Esophagus squamous epithelium (tissue), 5 donors: ENCODE measurements around the gene AK2. TPM values are rescaled to one million over a fixed set of nuclear protein-coding genes. Genes with fewer than 3 reads are reported as not detected.
"Not testable (repeated sequence)": the region's sequence is repeated elsewhere in the genome, so short reads cannot be mapped to it uniquely, and the experiment has no call there.

Experiments used
- DNase-seq: peaks from one replicate; lab custom pipeline; 2025; lab: John Stamatoyannopoulos, UW
- H3K27ac ChIP-seq, 4 donors: fragments of 200-600 bp; sonication (generic); one replicate each; pipeline ENCODE4 v1.5.1; 2016 to 2019; ENCODE audit warnings: mild to moderate bottlenecking in 1 of 4
- H3K27me3 ChIP-seq, 4 donors: fragments of 200-600 bp; sonication (generic); 1 replicate in 3 of 4; 2 replicates in 1 of 4; pipeline versions ENCODE4 v1.5.1 to v1.6.0; 2017 to 2021; ENCODE audit warnings: antibody characterized with exemption in 1 of 4
- H3K36me3 ChIP-seq, 3 donors: fragments of 200-600 bp; sonication (generic); one replicate each; pipeline ENCODE4 v1.5.1; 2016 to 2019
- H3K4me1 ChIP-seq, 3 donors: fragments of 200-600 bp; sonication (generic); one replicate each; pipeline ENCODE4 v1.5.1; 2017 to 2019
- H3K4me3 ChIP-seq, 4 donors: fragments of 200-600 bp; sonication (generic); 1 replicate in 3 of 4; 2 replicates in 1 of 4; pipeline ENCODE4 v1.5.1; 2016 to 2019; ENCODE audit warnings: mild to moderate bottlenecking in 2 of 4, moderate library complexity in 1 of 4
- H3K9me3 ChIP-seq, 3 donors: fragments of 200-600 bp; sonication (generic); one replicate each; pipeline ENCODE4 v1.5.1; 2016 to 2019
- POLR2A ChIP-seq, 4 donors: fragments of 450-650 bp; IDR thresholded peaks; one replicate each; pipeline ENCODE4 v1.6.1; 2017; ENCODE audit warnings: antibody characterized with exemption in 4 of 4, mild to moderate bottlenecking in 4 of 4, moderate library complexity in 3 of 4
- WGBS, 2 donors: methylation state at CpG; one replicate each; pipeline ENCODE4 v1.1.5; 2018; 5-methylcytosine and 5-hydroxymethylcytosine counted together
- intact Hi-C: fragments of 100-400 bp; cut with DNase I; formaldehyde crosslinking; loops from one replicate; pipeline ENCODE4 v1.15.0; 2022
- total RNA-seq, 4 donors: library from RNA; depleted of rRNA; stranded (reverse); fragments of >200 nt; gene quantifications; one replicate each; pipeline ENCODE4 v1.1.0, GENCODE V29; 2016
- TF ChIP-seq, protein P1 (sequence below), 6 experiments: fragments of 450-650 bp in 4 of 6; fragments of 200-600 bp in 2 of 6; sonication (generic) in 2 of 6; IDR thresholded peaks; one replicate each; pipeline ENCODE4 v1.5.1; 2016 to 2019; ENCODE audit warnings: antibody characterized with exemption in 6 of 6, mild to moderate bottlenecking in 4 of 6, moderate library complexity in 4 of 6
- donor health status: DM: yes; HTN: yes; CAD: no.

Gene AK2
- total RNA-seq, 4 donors from 2014 or later, result 126 to 167 (median 151) TPM

GRCh38 chr1:33050221-33051076, 13.8 kb upstream of the AK2 start:
- Histone ChIP-seq H3K4me3 (no peak overlapping the region), H3K27me3 (no peaks in the 10 kb centered on the region), H3K36me3 (no peaks in the 10 kb centered on the region), H3K9me3 (no peaks in the 10 kb centered on the region), H3K4me1 (peaks cover 0 to 13% (median 3%) of the 10 kb centered on the region in 3 donors), H3K27ac (no peak overlapping the region)
- WGBS, 2 donors, result 69 to 76% methylated on average over 8 to 17 of the region's 17 CpGs
- DNase-seq, result no peak
- TF ChIP-seq POLR2A (IDR thresholded peaks at IDR 0.05), result no peak
- TF ChIP-seq, protein P1, sequence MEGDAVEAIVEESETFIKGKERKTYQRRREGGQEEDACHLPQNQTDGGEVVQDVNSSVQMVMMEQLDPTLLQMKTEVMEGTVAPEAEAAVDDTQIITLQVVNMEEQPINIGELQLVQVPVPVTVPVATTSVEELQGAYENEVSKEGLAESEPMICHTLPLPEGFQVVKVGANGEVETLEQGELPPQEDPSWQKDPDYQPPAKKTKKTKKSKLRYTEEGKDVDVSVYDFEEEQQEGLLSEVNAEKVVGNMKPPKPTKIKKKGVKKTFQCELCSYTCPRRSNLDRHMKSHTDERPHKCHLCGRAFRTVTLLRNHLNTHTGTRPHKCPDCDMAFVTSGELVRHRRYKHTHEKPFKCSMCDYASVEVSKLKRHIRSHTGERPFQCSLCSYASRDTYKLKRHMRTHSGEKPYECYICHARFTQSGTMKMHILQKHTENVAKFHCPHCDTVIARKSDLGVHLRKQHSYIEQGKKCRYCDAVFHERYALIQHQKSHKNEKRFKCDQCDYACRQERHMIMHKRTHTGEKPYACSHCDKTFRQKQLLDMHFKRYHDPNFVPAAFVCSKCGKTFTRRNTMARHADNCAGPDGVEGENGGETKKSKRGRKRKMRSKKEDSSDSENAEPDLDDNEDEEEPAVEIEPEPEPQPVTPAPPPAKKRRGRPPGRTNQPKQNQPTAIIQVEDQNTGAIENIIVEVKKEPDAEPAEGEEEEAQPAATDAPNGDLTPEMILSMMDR (IDR thresholded peaks at IDR 0.05), result peak in 1 of 6 experiments; percentile 21
- intact Hi-C loops, result loop anchor here (10.0 kb wide), 1 partner anchor 116 kb away; no protein-coding TSS in a partner anchor

DNA sequence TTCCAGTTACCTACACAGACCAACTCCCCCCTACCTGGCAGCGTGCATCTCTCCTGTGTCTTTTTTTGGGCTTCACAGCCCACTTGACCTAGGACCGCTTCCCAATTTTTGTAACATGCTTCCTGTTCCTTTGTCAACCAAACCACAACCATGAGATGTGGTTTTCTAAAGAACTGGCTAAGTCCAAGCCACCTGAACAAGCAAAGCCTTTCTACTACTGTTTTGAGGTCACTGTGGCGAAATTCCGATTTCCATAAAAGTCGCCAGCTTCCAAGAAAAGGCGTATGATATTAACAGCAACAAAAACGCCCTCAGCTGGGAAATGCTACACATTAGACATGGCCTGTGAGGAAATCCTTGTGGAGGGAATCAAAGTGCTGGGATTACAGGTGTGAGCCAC, 12.7 kb upstream of the AK2 start:
- peaks cover 0 to 6% (median 0%) of the 10 kb centered on the region in 3 donors for H3K4me1 ChIP-seq
- no peaks in the 10 kb centered on the region for H3K9me3 ChIP-seq
- H3K27me3 ChIP-seq, result no peaks in the 10 kb centered on the region
- TF ChIP-seq POLR2A (IDR thresholded peaks at IDR 0.05), result no peak
- TF ChIP-seq, protein P1 (IDR thresholded peaks at IDR 0.05), result no peak
- no peak for DNase-seq
- WGBS, 2 donors, result 74 to 86% methylated on average over 7 of the region's 7 CpGs
- intact Hi-C loops, result no loop called here
- H3K36me3 ChIP-seq, result no peaks in the 10 kb centered on the region
- H3K4me3 ChIP-seq, result no peak overlapping the region
- H3K27ac ChIP-seq, result no peak overlapping the region

DNA sequence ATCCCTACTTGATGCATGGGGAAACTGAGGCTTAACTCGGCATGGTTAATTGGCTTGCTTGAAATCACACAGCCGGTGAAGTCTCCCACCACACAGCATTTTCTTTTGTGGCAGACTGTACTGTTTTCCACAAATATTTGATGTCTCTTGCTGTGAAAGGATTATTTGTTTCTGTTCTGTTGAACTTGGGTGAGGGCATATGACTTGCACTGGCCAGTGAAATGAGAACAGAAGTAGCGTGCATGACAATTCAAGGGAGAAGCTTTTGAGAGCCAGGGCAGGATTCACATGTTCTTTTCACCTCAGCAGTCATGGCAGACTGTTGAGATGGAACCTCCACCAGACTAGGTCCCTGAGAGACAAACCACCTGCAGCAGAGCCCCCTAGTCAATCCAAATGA, 11.7 kb upstream of the AK2 start:
- WGBS, 2 donors, result 79 to 88% methylated on average over 2 to 3 of the region's 3 CpGs
- intact Hi-C loops, result no loop called here
- TF ChIP-seq, protein P1 (IDR thresholded peaks at IDR 0.05), result no peak
- no peak for TF ChIP-seq POLR2A (IDR thresholded peaks at IDR 0.05)

GRCh38 chr1:33047839-33048305, 11.2 kb upstream of the AK2 start:
- Histone ChIP-seq H3K27ac (no peak overlapping the region), H3K27me3 (no peaks in the 10 kb centered on the region), H3K36me3 (no peaks in the 10 kb centered on the region), H3K9me3 (no peaks in the 10 kb centered on the region), H3K4me3 (no peak overlapping the region), H3K4me1 (peaks cover 0 to 6% (median 0%) of the 10 kb centered on the region in 3 donors)
- 79 to 91% methylated on average over 2 of the region's 2 CpGs for WGBS, 2 donors
- DNase-seq, result no peak
- intact Hi-C loops, result no loop called here
- TF ChIP-seq, protein P1 (IDR thresholded peaks at IDR 0.05), result no peak
- TF ChIP-seq POLR2A (IDR thresholded peaks at IDR 0.05), result no peak

More for the DNA sequence above, 11.7 kb upstream of the AK2 start:
- no peak for DNase-seq
- no peaks in the 10 kb centered on the region for H3K27me3 ChIP-seq
- no peaks in the 10 kb centered on the region for H3K36me3 ChIP-seq
- H3K4me1 ChIP-seq, result peaks cover 0 to 6% (median 0%) of the 10 kb centered on the region in 3 donors
- no peaks in the 10 kb centered on the region for H3K9me3 ChIP-seq
- no peak overlapping the region for H3K4me3 ChIP-seq
- no peak overlapping the region for H3K27ac ChIP-seq

- H3K9me3 ChIP-seq, result no peaks in the 10 kb centered on the region
- no peaks in the 10 kb centered on the region for H3K36me3 ChIP-seq
- no peak overlapping the region for H3K4me3 ChIP-seq
- DNase-seq, result no peak
- no peaks in the 10 kb centered on the region for H3K27me3 ChIP-seq
- intact Hi-C loops, result no loop called here
- no peak overlapping the region for H3K27ac ChIP-seq
- TF ChIP-seq, protein P1 (IDR thresholded peaks at IDR 0.05), result no peak
- TF ChIP-seq POLR2A (IDR thresholded peaks at IDR 0.05), result no peak
- 89 to 97% methylated on average over 2 of the region's 2 CpGs for WGBS, 2 donors
- peaks cover 0 to 6% (median 0%) of the 10 kb centered on the region in 3 donors for H3K4me1 ChIP-seq
Observed at GRCh38 chr1:33047290-33047689, 10.6 kb upstream of the AK2 start.

DNA sequence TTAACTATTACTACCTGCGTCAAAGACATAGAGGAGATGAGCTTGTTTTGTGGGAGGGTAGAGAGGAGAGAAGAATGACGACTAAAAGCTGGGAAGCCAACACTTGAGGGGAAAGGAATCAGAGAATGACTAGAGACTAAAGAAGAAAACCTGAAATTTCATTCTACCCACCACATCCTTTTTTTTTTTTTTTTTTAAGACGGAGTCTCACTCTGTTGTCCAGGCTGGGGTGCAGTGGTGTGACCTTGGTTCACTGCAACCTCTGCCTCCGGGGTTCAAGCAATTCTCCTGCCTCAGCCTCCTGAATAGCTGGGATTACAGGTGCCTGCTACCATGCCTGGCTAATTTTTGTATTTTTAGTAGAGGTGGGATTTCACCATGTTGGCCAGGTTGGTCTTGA, 9.6 kb upstream of the AK2 start:
- WGBS, 2 donors, result 76% methylated on average over 4 of the region's 4 CpGs
- H3K4me1 ChIP-seq, H3K4me3 ChIP-seq, intact Hi-C loops, H3K36me3 ChIP-seq, DNase-seq, H3K27ac ChIP-seq, H3K27me3 ChIP-seq, H3K9me3 ChIP-seq: not testable (repeated sequence)
